IPS DF 19.7 (cell line): ENCODE measurements around the gene HCFC1R1.

Source experiments
- DNase-seq: peaks from one replicate; pipeline ENCODE4 v3.0.0-alpha.2; 2013; ENCODE audit warnings: low read depth, low spot score

The HCFC1R1 gene

DNA sequence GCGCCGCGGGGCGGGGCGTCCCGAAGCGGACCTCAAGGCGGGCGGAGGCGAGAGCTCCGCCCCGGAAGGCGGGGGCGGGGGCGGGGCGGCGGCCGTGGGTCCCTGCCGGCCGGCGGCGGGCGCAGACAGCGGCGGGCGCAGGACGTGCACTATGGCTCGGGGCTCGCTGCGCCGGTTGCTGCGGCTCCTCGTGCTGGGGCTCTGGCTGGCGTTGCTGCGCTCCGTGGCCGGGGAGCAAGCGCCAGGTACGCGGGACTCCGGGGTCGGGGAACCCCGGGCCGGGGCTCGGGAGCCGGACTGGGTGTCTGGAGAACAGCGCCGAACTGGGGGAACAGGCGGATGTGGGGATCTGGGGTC lies 3.5 kb downstream of the HCFC1R1 start, which contains the start of gene TNFRSF12A:
Gene TNFRSF12A, plus strand, starts transcription at position 122 of the 357 bp plus-strand sequence. Its CDS starts 30 bp downstream, at position 152.
- no peak for DNase-seq

DNA sequence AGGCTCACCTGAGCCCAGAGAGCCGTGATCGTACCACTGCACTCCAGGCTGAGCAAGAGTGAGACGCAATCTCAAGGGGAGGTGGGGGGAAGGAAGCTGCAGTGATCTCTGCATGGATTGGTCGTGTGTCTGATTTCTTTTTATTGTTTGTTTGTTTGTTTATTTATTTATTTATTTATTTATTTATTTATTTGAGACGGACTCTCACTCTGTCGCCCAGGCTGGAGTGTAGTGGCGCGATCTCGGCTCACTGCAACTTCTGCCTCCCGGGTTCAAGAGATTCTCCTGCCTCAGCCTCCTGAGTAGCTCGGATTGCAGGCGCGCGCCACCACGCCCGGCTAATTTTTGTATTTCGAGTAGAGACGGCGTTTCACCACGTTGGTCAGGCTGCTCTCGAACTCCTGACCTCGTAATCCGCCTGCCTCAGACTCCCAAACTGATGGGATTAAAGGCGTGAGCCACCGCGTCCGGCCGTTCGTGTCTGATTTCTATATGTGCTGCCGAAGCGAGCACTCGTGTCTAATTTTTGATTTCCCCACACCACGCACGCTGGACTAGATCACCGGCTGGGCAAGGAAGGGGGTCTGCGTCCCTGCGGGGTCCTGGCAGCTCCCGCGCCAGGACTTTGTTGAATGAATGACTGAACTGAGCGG lies 4.0 kb downstream of the HCFC1R1 start:
- DNase-seq: no peak

DNA sequence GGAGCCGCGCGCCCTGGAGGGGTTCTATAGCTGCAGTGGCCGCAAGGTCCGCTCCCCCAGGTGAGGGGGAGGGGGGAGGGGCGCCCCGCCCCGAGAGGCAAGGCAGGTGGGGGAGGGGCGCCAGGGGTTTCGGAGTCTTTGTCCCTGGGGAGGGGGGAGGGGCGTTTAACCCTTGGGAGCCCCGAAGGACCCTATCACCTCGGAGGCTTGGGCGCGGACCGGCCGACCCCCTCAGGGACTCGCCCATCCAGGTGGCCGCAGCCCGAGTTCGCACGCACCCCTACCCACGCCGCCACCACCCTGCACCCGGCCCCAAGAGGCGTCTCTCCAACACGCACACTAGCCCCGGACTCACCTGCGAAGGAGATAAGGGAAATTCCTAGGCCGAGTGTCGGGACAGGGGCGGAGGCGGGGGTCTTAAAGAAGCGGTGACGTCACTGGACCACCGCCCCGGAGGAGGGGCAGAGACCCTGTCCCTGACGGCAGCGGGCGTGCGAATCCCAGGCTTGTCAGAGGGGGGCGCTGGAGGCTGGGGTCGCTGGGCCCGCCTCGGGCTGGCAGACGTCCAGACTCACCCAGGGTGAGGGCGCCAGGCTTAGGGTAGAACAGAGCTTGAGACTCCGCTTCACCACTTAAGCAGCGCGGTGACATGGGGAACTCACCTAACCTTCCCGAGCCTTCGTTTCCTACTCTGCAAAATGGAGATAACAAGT lies 5.8 kb downstream of the HCFC1R1 start, which contains the start of gene CLDN6:
Gene CLDN6, minus strand, starts transcription at position 390 of the 713 bp plus-strand sequence. CDS start 2,162 bp downstream, outside the sequence.
- DNase-seq: peak; percentile 74

DNA sequence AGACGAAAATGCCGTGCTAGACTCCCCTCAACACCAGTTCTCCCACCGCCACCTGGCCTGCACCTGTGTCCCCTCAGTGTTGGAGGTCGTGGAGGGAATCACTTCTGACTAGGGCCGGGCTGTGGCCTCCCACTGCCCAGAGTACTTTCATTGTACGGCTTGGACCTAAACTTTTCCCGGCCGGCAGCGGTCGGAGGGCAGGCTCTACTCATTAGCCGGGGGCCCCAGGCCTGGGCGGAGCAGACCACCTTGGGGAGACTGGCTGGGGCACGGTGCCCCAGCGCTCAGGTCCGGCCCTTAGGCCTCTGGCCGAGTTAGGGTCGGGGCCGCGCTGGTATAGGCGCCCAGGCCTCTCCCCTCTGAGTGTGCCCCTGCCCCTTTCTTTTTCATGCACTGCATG lies 6.4 kb downstream of the HCFC1R1 start:
- DNase-seq: no peak

DNA sequence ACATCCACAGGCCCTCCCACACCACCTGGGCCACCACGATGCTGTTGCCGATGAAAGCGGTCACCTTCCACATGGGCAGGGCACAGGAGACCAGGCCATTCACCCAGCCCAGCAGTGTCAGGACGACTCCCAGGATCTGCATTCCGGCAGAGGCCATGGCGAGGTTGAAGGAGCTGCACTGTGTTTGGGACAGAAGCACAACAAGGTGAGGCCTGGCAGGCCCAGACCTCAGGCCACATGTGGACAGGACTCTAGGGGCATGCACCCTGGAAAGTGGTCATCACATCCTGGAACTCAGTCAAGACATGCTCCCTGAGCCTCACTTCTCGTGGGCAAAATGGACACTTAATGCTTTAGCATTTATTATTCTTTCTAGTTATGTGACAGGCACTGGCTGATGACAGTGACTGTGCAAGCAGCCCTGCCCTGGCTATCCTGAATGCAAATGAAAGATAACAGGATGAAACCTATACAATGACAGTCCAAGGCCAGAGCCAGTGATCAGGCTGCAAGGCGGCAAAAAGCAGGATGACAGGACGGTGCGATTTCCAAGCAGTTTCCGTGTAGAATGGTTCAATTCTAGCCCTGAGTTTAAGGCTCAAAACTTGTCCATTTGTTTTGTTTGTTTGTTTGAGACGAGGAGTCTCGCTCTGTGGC lies 7.7 kb downstream of the HCFC1R1 start:
- no peak for DNase-seq

DNA sequence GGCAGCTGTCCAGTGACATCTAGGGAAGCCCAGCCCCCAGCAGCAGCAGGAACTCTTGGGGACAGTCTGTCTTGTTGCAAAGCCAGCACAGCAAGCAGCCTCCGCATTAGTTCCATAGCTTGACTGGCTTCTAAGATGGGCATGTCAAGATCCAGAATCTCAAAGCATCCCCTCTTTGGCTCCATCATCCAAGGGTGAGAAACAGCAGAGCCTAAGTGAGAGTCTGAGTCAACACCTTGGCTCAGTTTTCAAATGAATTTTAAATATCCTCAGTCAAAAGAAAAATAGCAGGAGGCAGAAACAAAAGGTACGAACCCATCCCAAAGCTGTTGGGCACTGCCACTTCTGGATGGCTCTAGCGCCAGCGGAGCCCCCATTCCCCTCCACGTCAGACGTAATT lies 8.8 kb downstream of the HCFC1R1 start:
- DNase-seq: no peak

DNA sequence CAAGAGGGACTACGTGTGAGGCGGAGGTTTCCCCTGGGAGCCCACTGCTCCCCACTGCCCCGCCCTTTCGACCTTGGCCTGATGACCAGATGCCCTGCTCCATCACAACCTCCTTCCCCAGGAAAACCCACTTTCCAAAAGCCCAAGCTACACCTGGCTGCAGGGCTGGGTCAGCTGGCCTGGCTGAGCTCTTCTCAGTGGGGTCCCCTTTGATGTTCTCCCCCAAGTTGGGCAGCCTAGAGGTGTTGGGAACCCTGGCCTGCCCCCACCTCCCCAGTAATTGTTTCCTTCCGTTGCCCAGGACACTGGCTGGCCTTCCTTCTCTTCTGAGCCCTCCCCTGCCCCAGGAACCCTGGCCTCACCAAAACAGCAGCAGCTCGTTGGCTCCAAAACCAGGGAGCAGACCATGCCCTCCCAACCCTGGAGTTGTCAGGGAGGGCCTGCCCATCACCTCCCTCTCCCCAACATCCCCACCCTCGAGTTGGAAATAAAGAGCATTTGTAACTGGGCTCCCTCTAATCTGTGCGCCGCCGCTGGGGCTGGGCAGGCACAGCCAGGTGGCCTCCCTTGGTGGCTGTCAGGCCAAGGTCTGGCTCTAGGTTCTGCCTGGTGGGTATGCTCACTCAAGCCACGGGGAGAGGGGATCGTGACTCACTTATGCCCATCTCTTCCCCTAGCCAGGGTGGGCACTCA lies 9.6 kb downstream of the HCFC1R1 start:
- no peak for DNase-seq

DNA sequence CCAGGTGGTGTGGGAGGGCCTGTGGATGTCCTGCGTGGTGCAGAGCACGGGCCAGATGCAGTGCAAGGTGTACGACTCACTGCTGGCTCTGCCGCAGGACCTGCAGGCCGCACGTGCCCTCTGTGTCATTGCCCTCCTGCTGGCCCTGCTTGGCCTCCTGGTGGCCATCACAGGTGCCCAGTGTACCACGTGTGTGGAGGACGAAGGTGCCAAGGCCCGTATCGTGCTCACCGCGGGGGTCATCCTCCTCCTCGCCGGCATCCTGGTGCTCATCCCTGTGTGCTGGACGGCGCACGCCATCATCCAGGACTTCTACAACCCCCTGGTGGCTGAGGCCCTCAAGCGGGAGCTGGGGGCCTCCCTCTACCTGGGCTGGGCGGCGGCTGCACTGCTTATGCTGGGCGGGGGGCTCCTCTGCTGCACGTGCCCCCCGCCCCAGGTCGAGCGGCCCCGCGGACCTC lies 10.2 kb downstream of the HCFC1R1 start:
- no peak for DNase-seq

DNA sequence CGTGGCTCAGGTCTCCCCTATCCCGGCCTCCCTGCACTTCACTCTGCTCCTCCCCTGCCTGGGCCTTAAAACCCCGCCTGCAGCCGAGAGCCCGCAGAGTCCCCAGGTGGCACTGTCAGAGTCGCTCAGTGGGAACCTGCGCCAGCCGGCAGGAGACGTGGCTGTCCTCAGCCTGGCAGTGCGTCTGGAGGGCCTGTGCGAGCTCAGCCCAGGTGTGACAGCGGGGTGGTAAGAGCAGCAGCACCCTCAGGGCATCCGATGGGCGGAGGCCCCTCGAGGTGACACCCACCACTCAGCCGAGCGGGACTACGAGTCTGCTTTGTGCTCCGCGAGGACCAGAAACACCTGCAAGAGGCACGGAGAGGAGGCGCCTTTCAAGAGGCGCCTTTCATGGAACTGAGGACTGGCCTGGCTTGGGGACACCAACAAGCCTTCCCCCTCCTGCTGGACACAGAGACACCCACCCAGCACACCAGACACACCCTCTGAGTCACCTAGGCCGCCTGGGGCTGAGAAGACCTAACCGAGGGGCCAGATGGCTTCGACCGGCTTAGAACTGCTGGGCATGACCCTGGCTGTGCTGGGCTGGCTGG lies 10.8 kb downstream of the HCFC1R1 start, which contains the start of gene CLDN9:
Gene CLDN9, plus strand, starts transcription at position 96 of the 593 bp plus-strand sequence. Its CDS starts 440 bp downstream, at position 536.
- no peak for DNase-seq

DNA sequence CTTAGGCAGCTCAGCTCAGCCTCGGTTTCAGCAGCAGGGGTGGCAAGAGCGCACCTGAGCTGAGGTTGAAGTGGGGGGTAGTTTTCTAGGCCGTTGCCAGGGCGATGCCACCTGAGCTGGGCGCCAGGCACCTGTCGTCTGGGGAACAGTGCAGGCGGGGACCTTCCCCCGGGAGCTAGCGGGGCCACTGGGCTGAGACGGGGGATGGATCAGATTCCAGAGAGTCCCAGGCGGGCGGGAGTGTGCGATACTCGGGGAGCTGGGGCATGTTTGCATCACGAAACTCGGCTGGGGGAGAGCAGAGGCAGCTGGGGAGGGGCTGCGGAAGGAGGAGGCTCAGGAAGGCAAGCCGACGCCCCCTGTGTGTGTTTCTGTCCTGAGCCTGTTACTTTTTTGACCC lies 11.5 kb downstream of the HCFC1R1 start:
- no peak for DNase-seq

DNA sequence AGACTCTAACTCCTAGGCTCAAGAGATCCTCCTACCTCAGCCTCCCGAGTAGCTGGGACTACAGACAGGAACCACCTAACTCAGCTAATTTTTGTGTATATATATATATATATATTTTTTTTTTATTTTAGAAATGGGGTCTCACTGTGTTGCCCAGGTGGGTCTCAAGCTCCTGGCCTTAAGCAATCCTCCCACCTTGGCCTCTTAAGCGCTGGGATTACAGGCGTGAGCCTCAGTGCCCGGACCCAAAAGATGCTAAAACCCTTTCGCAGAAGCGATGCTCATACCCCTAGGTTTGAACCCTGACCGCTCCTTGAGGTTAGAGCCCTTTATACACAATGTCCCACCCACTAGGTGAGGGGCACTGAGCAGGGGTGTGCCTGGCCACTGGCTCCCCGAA lies 13.2 kb downstream of the HCFC1R1 start:
- DNase-seq: no peak

DNA sequence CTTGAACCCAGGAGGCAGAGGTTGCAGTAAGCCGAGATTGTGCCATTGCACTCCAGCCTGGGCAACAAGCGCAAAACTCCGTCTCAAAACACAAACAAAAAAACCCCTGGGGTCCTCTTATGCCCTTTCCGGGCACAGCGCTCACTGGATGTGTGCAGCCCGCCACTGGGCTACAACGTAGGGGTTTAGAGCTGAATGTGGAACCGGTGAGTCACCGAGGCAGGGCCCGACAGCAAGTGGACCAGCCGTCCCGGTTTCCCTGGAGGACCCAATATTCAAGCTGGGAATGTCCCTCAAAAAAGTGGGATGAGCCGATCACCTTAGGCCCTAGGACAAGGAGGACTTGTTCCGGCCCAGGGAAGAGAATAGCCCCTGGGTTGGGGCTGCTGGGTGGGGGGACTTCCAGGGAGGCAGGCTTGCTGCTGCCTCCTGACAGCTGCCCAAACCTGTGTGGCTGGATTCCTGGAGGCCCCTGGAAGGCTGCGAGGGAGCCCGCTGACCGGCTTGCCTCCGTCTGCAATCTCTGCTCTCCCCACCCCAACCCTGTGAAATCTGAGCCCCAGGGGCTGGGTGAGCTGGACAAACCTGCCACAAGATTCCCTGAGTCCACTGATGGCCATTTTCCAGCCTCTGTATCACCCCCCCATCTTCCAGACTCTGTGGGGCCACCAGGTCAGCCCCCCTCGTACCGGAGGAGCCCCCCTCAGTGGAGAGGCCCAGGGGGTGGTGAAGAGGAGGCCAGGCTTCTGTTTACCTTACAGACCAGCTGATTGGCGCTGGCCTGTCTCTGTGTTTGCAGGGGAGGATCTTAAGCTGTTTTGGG lies 14.0 kb downstream of the HCFC1R1 start:
- peak; percentile 83 for DNase-seq

DNA sequence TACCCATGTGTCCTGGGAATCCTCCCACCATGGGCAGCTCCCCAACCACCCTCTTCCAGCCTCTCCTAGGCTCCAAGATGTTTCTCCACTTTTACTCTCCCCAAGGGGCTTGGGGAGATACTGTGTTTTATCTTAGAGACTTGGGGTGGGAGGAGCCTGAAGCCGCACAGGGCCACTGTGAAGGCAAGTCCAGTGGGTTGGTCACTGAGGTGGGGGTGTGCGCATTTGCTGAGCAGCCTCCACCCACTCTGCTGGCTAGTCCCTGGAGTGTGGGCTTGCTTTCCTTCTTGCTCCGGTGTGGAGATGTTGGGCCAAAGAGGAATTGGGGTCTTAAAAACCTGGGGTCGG lies 15.1 kb downstream of the HCFC1R1 start:
- DNase-seq: no peak

DNA sequence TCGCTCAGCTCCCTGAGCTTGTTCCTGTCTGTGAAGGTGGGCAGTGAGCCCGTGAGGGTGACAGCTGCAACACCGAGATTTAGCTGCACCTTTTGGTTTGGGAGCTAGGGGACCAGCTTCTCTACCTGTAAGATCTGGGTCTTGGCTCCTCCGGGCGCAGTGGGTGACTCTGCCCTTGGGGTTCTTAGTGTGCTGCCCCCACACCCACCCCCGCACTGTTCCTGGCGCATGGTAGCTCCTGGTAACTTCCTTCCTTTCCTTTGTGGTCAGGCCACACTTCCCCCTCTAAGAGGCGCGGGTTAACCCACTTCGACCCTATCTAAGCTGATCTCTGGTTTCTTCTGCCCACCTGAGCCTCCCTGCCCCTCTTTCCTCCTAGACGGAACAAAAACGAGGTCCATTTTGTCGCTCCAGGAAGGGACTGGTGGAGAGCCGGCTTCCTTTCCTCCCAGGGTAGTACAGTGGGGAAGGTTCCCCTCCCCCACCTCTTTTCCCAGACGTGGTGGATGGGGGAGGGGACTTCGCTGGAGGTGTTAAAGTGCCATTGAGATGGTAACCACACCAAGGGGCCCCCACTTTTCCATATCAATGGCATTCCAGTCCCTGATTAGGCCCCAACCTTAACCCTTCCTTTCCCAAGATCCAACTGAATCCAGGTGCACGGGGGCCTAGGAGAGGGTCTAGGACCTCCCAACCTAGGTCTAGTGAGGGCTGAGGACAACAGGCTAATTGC lies 15.6 kb downstream of the HCFC1R1 start:
- DNase-seq: peak; percentile 99

DNA sequence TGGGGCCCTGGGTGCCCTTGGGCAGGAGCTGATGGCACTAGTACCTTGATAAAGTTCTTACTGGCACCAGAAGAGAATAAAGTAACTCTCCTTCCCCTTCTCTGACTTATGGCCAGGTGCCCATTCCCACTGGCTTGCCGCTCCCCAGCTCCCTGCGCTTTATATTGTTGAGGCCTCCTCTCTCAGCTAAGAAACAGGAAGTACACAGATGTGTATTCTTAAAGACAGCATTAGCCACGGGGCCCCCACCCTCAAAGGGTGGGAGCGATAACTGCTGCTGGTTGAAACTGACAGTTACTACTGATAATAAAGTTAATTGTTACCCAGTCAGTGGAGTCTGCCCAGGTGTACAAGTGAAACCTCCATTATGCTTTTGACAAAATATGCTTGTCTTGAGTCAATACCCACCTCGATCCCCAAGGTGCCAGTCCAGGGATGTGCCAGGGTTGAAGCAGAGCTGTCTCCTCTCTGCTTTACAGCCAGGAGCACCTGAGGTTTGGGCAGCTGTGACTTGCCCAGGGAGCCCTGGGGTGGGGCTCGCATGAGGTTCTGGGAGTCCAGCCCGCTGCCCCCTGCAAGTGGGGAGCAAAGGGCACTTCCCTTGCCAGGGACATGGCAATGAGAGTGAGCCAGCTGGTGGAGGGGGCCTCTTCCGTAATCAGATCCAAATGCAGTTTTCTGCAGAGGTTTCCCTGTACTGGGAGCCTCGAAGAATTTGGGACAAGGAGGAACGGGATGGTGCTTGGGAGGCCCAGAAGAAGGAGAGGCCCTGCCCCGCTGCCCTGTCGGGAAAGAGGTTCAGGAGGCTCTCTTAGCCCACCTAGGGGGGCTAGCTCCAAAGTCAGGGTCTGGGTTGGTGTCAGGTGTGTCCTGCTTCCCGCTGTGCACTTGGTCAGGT lies 16.4 kb downstream of the HCFC1R1 start:
- no peak for DNase-seq

DNA sequence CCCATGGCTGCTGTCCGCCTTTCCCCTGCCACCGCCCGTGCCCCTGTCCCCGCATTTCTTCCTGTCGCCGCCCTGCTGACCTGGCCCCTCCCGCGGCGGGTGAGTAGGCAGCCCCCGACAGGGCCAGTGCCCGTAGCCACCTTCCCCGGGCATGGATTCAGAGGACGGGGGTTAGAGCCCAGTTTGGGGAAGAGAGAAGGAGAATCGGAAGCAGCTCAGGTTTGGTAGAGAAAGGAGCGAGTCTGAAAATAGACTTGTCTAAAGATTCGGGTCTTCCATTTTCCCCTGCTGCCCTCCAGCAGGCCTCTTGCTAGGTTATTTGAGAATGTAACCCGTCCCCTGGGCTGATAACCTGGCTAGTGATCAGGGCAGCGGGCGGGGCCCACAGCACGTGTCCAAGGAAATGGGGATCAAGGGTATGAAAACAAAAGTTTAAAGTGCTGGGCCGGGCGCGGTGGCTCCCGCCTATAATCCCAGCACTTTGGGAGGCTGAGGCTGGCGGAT lies 18.9 kb downstream of the HCFC1R1 start:
- no peak for DNase-seq

DNA sequence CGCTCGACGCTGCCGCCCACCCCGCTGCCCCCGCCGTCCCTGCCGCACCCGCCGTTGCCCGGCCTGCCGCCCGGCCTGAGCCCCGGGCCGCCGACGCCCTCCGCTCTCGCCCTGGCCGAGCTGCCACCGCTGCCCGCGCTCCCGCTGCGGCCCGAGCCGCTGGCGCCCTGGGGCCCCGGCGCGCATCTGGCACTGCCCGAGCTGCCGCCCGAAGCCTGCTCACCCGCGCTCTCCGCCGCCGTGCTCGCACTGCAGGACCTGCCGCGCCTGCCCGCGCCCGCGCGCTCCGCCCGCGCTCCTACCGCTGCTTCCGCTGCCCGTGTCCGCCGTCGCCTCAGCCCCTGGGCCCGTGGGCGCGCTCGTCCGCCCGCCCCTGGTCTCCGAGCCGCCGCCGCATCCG lies 19.4 kb downstream of the HCFC1R1 start:
- DNase-seq: no peak

DNA sequence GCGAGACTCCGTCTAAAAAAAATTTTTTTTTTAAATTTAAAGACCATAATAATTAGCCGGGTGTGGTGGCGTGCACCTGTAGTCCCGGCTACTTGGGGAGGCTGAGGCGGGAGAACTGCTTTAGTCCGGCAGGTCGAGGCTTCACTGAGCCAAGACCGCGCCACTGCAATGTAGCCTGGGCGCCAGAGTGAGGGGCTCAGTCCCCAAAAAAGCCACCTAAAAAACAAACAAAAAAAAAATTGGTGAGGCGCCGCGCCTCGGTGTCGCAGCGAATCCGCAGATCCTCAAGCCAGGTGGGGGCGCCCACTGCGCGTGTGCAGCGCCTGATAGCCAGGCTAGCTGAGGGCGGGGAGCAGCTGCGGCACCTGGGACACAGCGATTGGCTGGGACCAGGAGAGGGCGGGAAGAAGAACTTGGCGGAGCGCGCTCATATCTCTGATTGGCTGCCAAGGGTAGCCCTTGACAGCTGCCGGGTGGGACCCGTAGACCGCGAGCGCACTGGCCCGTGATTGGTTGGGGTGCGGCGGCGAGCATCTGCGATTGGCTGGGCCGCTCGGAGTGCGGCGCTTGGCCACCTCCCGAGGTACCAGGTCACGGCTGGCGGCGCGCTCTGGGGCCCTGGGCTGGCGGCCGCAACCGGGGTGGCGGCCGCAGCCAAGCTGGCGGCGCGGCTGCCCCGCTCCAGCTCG lies 20.0 kb downstream of the HCFC1R1 start:
- DNase-seq: no peak
